HG03103 (cell line): ENCODE data around the gene WDR59.
A peak's percentile ranks its signal among the peaks of the same experiment; 100 is the strongest.
"Not testable (repeated sequence)": the region's sequence is repeated elsewhere in the genome, so short reads cannot be mapped to it uniquely, and the experiment has no call there.

Experiments
- ATAC-seq: cut with Tn5 transposase; IDR thresholded peaks from one replicate; pipeline ENCODE4 v1.9.1; 2021; ENCODE audit warnings: low read depth; ENCODE audit not compliant: unreplicated experiment

The WDR59 gene

GRCh38 chr16:74984529-74985296, at the start of gene WDR59:
TSS of gene WDR59 (minus strand) at chr16:74985123. CDS start at chr16:74985017, 106 bp downstream.
- peak; percentile 98 for ATAC-seq

- ATAC-seq, result no peak
Observed at GRCh38 chr16:75032655-75033054, 47.7 kb upstream of the WDR59 start.

- ATAC-seq, result no peak
Observed at GRCh38 chr16:75029854-75030253, 44.9 kb upstream of the WDR59 start.

- no peak for ATAC-seq
Observed at GRCh38 chr16:75028544-75029135, 43.7 kb upstream of the WDR59 start.

GRCh38 chr16:75027520-75028300, 42.8 kb upstream of the WDR59 start:
- ATAC-seq, result no peak

- no peak for ATAC-seq
Observed at GRCh38 chr16:75026892-75027391, 42.0 kb upstream of the WDR59 start.

GRCh38 chr16:75026239-75026891, 41.4 kb upstream of the WDR59 start:
- ATAC-seq, result not testable (repeated sequence)

GRCh38 chr16:75025761-75026160, 40.8 kb upstream of the WDR59 start:
- no peak for ATAC-seq

- no peak for ATAC-seq
Observed at GRCh38 chr16:75024594-75024993, 39.7 kb upstream of the WDR59 start.

- no peak for ATAC-seq
Observed at GRCh38 chr16:75024182-75024581, 39.3 kb upstream of the WDR59 start.

GRCh38 chr16:75023009-75023408, 38.1 kb upstream of the WDR59 start:
- no peak for ATAC-seq

- ATAC-seq, result no peak
Observed at GRCh38 chr16:75022567-75022966, 37.6 kb upstream of the WDR59 start.

GRCh38 chr16:75021410-75021809, 36.5 kb upstream of the WDR59 start:
- no peak for ATAC-seq

- no peak for ATAC-seq
Observed at GRCh38 chr16:75019586-75019985, 34.7 kb upstream of the WDR59 start.

- no peak for ATAC-seq
Observed at GRCh38 chr16:75019007-75019406, 34.1 kb upstream of the WDR59 start.

- no peak for ATAC-seq
Observed at GRCh38 chr16:75017670-75018525, 33.0 kb upstream of the WDR59 start.

GRCh38 chr16:75016451-75017081, 31.6 kb upstream of the WDR59 start:
- ATAC-seq, result not testable (repeated sequence)

GRCh38 chr16:75014318-75014717, 29.4 kb upstream of the WDR59 start:
- no peak for ATAC-seq

- not testable (repeated sequence) for ATAC-seq
Observed at GRCh38 chr16:75013123-75013522, 28.2 kb upstream of the WDR59 start.
